NCI-H2196 (cell line): Measurements from ENCODE around the gene LRRC47.

Source experiments
- DNase-seq: peaks from one replicate; lab custom pipeline; 2025; ENCODE audit not compliant: unreplicated experiment; lab: John Stamatoyannopoulos, UW

Gene LRRC47

DNA sequence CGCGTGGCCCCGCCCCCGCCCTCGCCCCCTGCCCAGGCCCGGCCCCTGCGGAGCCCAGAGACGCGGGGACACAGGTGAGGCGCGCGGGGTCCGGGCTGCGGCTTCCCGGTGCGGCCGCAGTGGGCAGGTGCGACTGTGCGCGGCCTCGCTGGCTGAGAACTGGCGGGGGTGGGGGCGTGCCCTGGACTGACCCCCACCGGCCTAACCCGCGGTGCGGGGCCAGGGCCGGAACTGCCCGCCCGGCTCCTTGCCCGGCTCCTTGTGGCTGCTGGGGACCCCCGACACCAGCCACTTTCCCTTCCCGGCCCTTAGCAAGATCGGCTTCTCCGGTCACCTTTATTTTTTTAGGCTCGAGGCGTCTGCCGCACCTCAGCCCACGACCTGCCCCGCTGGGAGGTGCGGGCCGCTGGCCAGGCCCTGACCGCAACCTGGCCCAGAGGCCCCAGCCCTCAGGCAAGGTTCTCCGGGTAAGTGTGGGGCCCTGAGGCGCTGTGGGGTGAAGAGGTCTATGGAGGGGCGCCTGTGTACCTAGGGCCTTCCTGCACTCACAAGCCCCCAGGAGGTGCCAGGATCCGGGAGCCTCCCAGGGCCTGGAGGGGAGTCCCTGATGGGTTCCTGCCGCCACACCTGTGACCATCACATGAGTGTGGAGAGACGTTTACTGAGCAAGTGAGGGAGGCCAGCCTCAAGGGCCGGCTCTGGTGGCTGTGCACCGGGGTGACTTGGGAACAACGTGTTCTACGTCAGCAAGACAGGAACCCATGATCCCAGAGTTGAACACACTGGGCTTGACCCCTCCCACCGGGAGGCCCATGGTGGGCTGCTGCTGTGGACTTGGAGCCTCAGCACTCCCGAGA, 23.4 kb downstream of the LRRC47 start, which contains the start of gene SMIM1:
SMIM1 (plus strand) TSS at position 35 of the 857 bp plus-strand sequence. CDS start 2,625 bp downstream, outside the sequence.
- no peak for DNase-seq

GRCh38 chr1:3772027-3772714, 24.1 kb downstream of the LRRC47 start:
- peak; percentile 79 for DNase-seq

- no peak for DNase-seq
Measured at GRCh38 chr1:3771108-3772026, 24.9 kb downstream of the LRRC47 start.

- no peak for DNase-seq
Measured at GRCh38 chr1:3770047-3770765, 26.1 kb downstream of the LRRC47 start.

- no peak for DNase-seq
Measured at GRCh38 chr1:3768811-3769390, 27.4 kb downstream of the LRRC47 start.

DNA sequence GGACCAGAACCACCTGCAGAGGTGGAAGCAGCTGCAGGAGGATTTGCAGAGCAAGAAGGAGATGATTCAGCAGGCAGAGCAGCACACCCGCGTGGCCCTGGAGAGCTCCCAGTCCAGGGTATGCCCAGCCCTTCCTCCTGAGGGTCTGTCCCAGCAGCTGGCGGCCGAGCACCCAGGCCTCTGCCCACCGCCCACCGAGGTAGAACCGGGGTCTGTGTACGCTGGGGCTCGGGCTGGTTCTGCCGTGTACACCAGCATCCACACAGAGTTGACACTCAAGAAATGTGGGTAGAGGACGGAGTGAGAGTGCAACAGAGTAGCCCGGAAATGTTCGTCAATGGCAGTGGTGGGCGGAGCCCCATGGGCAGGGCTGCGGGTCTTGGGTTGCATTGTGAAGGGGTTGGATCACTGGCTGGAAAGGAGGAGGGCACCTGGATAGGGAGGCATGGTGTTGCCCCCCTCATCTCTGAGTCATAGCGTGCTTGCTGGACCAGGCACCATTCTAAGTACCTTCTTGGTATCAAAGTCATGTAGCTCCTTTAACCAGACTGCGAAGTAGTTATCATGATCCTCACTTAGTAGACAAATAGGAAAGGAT, 28.9 kb downstream of the LRRC47 start:
- DNase-seq, result no peak

DNA sequence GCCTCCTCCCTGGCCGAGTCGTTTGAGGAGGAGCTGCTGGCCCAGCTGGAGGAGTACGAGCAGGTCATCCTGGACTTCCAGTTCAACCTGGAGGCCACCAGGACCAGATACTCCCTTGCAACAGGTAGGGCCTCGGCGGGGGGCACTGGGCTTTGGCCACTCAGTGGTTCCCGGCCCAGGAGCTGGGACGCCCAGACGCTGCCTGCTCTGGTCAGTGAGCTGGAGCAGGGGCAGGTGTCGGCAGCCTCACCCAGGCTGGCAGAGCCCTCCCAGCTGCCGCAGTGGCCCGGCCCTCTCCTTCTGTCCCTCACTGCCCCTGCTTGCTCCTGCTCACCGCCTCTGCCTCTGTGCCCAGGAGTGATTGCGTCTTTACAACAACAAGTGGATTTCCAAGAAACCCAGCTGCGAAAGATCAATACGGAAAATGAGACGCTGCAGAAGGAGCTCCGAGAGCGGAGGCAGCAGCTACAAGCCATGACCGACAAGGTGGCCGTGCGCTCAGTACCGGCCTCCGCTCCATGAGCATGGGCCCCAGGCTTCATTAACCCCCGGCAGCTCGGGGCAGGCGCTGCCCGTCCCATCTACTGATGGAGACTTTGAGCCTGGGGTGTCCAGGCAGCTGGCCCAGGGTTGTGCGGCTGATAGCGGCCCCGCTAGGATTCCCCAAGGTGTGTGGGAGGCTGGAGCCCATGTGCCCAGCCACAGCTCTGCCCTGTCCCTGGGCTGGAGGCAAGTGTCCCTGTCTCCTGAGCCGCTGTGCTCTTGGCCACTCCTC, 32.8 kb downstream of the LRRC47 start:
- DNase-seq, result no peak

DNA sequence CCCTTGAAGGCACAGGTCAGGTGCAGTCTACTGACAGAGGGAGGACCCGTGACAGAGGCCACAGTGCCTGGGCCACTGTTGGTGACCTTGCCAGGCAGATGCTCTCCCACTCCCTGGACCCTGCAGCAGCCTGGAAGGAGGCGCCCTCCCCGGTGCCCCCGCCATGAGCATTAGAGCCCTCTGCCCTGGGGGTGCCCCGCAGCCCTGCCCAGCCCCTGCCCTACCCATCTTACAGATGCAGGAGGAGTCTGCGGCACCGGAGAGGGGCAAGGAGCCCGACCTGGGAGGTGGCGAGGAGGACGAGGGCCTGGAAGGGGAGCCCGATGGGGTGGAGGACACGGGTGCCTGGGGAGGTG, 33.4 kb downstream of the LRRC47 start:
- DNase-seq, result no peak

GRCh38 chr1:3762151-3762872, 34.0 kb downstream of the LRRC47 start:
- DNase-seq, result no peak

DNA sequence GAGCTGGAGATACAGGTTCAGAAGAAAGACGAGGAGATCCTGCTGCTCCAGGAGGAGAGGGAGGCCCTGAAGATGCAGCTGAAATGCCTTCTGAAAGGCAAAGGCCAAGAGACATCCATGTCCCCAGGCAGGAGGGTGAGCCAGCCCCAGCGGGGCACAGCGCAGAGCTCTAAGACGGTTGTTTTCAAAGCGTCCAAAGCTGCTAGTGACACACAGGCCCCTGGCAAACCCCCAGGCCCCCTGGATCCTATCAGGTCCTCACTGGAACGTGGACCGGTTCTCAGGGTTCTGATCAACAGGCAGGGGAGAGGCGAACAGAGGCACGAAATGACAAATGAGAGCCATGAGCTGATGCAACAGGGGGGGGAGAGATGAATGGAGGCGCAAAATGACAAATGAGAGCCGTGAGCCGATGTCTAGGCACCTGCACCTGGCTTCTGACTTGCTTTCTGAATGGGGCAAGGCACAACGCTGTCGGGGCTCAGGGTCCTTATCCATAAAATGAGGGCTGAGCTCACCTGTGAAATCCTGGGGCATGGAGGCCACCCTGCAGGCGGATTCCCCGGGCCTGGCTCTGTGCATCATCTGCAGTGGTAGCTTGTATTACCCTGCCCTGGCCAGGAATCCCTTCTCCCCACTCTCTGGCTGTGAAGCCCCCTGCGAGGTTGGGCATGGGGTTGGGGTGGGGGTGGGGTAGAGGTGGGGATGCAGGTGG, 34.8 kb downstream of the LRRC47 start:
- no peak for DNase-seq

DNA sequence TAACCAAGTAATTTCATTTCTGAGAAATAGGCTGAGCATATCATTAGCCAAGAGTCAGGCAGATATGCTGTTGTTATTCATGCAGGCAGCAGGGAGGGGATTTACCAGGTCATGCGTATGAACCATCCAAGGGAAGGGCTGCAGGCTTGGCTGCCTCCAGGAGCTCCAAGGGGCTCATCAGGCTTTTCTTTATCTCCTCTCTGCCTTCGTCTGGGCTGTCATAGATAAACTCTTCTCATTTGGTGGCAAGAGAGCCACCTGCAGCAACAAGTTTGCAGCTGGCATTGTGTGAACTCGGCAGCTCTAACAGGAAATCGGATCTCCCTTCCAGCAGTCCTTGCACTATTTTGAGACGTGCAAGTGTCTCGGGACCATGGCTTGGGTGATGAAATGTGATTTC, 36.5 kb downstream of the LRRC47 start:
- no peak for DNase-seq

DNA sequence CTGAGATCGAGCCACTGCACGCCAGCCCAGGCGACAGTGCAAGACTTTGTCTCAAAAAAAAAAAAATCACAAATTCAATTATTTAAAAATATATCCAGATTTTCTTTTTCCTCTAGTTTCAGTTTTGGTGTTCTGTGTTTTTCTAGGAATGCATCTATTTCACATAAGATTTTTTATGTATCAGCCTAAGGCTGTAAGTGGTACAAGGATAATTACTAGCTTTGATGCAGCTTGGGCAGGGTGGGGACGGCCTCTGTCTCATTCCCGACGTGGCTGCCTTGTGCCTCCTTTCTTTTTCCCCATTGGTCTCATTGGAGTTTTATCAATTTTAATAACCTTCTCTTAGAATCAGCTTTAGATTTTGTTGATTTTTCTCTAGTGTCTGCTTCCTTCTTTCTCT, 37.1 kb downstream of the LRRC47 start:
- no peak for DNase-seq

GRCh38 chr1:3756394-3756793, 39.9 kb downstream of the LRRC47 start:
- no peak for DNase-seq

- DNase-seq, result no peak
Measured at GRCh38 chr1:3753656-3754454, 42.4 kb downstream of the LRRC47 start.

DNA sequence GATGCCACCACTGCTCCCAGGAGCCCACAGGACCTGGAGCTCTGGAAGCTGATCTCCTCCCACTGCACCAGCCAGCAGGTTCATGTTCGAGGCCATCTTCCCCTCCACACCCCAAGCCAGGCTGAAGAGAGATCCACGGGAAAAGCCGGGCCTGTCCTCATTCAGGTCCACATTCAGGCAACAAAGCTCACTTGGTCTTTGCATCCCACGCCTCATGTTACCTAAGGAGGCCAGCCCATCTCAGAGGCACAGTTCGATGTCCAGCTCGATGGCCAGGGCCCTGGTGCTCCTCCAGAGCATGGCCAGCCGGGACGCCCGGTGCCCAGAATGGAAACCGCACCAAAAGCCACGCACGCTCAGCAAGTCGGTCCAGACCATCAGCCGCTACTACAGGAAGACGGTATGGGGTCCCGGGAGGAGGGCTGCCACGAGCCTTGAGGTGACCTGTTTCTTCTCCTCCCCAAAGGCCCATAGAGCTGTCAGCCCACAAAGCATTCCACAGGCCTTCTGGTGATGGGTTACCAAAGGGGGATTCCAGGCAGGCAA, 43.8 kb downstream of the LRRC47 start, which contains the start of gene CCDC27:
CCDC27 (plus strand) TSS at position 51 of the 546 bp plus-strand sequence; CDS start at position 83, 32 bp downstream.
- DNase-seq, result no peak

DNA sequence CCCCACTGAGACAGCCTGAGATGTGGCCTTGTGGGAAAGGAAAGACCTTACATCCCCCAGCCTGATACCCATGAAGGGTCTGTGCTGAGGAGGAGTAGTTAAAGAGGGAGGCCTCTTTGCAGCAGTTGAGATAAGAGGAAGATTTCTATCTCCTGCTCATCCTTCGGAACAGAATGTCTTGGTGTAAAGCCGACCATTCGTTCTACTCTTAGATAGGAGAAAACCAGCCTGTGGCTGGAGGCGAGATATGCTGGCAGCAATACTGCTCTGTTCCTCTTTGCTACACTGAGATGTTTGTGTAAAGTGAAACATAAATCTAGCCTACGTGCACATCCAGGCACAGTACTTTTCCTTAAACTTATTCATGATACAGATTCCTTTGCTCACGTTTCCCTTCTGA, 45.6 kb downstream of the LRRC47 start:
- no peak for DNase-seq

GRCh38 chr1:3749512-3749911, 46.8 kb downstream of the LRRC47 start:
- DNase-seq, result no peak
